Measurements from ENCODE around the gene CCDC32. TPM values are rescaled to one million over a fixed set of nuclear protein-coding genes. Genes with fewer than 3 reads are reported as not detected.

The CCDC32 gene
- polyA plus RNA-seq, 1 donor = 36.0 TPM

DNA sequence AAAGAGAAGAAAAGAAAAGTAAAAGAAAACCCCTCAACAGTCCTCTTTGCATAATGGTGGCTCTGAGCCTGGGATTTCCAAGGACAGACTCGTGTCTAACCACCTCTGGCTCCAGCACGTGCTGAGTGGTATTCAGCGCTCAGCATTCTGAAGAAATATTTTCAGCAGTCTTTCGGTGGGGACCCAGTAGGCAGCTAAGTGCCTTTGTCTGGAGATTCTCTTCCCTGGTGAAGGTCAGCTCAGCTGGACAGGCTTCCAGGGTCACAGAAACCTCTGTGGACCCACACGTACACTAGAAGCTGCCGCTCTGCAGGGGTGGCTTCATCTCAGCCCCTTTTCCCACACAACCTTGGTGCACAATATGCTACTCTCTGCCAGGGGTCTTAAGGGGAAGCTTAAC, 36.0 kb downstream of the CCDC32 start:
- no peaks in the 10 kb centered on the region for H3K27me3 ChIP-seq (ENCODE audit: control insufficient read depth, insufficient read depth, low read length)
- no peak overlapping the region for H3K4me3 ChIP-seq (ENCODE audit: low read length)
- DNase-seq = no peak
- no CpG with 5 or more reads among the region's 6 CpGs for WGBS (ENCODE audit: insufficient coverage, low lambda C conversion rate)
- no peaks in the 10 kb centered on the region for H3K4me1 ChIP-seq (ENCODE audit: control insufficient read depth, insufficient read depth, low read length)
- H3K27ac ChIP-seq (ENCODE audit: low read length) = no peak overlapping the region
- peaks cover 3% of the 10 kb centered on the region for H3K36me3 ChIP-seq (ENCODE audit: control insufficient read depth, insufficient read depth, low read length)
- H3K9me3 ChIP-seq (ENCODE audit: control insufficient read depth, low read depth, low read length) = no peaks in the 10 kb centered on the region

DNA sequence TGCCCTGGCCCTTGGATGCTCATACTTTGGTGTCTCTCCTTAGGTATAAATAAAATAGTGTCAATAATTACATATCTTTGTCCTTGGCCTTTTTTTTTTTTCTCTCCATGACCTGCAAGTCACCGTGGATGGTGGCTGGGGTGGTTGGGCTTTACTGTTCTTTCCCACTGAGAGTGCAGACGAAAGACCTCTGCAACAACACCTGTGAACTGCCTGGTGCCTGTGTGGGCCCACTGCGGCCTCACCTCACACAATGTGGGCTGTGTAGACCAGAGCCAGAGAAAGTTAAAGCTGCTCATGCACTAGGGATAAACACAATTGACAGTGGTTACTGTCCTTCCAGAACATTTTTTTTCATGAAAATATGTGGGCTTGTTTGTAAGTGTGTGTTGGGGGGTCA, 39.0 kb downstream of the CCDC32 start:
- H3K27me3 ChIP-seq (ENCODE audit: control insufficient read depth, insufficient read depth, low read length) = no peaks in the 10 kb centered on the region
- H3K4me1 ChIP-seq (ENCODE audit: control insufficient read depth, insufficient read depth, low read length) = no peaks in the 10 kb centered on the region
- H3K27ac ChIP-seq (ENCODE audit: low read length) = no peak overlapping the region
- no peaks in the 10 kb centered on the region for H3K9me3 ChIP-seq (ENCODE audit: control insufficient read depth, low read depth, low read length)
- no CpG with 5 or more reads among the region's 3 CpGs for WGBS (ENCODE audit: insufficient coverage, low lambda C conversion rate)
- no peak overlapping the region for H3K4me3 ChIP-seq (ENCODE audit: low read length)
- DNase-seq = no peak
- H3K36me3 ChIP-seq (ENCODE audit: control insufficient read depth, insufficient read depth, low read length) = peaks cover 3% of the 10 kb centered on the region

DNA sequence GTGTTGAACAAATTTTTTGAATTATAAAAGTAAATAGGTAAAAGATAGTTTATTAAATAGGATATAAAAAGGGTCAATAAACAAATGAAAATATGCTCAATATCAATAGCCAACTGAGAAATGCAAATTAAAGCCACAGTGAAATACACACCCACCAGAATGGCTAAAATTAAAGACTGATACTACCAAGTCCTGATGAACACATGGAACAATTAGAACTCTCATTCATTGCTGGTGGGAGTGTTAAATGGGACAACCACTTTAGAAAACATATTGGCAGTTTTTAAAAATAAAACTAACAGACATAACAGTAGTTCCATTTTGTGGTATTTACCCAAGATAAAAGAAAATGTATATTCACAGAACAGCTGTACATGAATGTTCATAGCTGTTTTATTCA, 41.2 kb downstream of the CCDC32 start:
- H3K4me1 ChIP-seq (ENCODE audit: control insufficient read depth, insufficient read depth, low read length) = no peaks in the 10 kb centered on the region
- DNase-seq = no peak
- peaks cover 3% of the 10 kb centered on the region for H3K36me3 ChIP-seq (ENCODE audit: control insufficient read depth, insufficient read depth, low read length)
- H3K27ac ChIP-seq (ENCODE audit: low read length) = no peak overlapping the region
- no peak overlapping the region for H3K4me3 ChIP-seq (ENCODE audit: low read length)
- no peaks in the 10 kb centered on the region for H3K27me3 ChIP-seq (ENCODE audit: control insufficient read depth, insufficient read depth, low read length)
- H3K9me3 ChIP-seq (ENCODE audit: control insufficient read depth, low read depth, low read length) = no peaks in the 10 kb centered on the region

DNA sequence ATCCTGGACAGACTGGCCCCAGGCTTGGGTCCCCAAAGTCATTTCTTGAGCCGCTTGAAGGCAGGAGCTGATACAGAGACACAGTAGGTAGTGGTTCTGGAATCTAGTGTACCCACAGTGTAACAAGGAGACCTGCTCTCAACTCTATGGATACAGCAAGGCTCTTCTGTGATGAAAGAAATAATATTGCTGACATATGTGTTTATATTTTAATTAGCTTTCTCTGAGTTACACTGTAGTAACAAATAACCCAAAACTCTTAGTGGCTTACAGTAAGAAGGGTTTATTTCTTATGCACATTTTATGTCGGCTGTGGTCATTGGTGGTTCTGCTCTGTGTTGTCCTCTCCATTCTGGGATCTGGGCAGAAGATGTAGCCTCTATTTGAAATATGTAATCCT, 48.5 kb downstream of the CCDC32 start:
- DNase-seq = no peak
- WGBS (ENCODE audit: insufficient coverage, low lambda C conversion rate) = no CpG with 5 or more reads among the region's 2 CpGs
- H3K4me1 ChIP-seq (ENCODE audit: control insufficient read depth, insufficient read depth, low read length) = peaks cover 5% of the 10 kb centered on the region
- no peak overlapping the region for H3K4me3 ChIP-seq (ENCODE audit: low read length)
- peaks cover 7% of the 10 kb centered on the region for H3K27me3 ChIP-seq (ENCODE audit: control insufficient read depth, insufficient read depth, low read length)
- H3K9me3 ChIP-seq (ENCODE audit: control insufficient read depth, low read depth, low read length) = no peaks in the 10 kb centered on the region
- H3K36me3 ChIP-seq (ENCODE audit: control insufficient read depth, insufficient read depth, low read length) = no peaks in the 10 kb centered on the region
- no peak overlapping the region for H3K27ac ChIP-seq (ENCODE audit: low read length)

DNA sequence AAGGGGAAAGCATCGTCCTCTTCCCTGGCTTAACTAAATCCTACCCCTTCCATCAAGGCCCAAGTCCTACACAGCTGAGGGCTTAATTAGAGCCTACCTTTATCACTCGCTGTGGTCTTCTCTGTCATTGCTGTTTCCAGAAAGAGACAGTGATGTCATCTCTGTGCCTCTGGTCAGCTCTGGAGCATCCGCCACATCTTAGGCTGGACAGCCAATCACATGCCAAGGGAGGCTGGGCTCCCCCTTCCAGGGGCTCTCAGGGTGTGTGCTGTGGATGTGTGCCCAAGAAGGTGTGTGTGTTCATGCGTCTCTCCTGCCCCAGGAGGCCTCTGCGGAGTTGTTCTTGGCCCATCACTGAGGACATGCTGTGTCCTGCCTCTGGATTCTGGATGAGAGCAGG, 51.2 kb downstream of the CCDC32 start:
- no peak overlapping the region for H3K4me3 ChIP-seq (ENCODE audit: low read length)
- DNase-seq = no peak
- no peaks in the 10 kb centered on the region for H3K9me3 ChIP-seq (ENCODE audit: control insufficient read depth, low read depth, low read length)
- WGBS (ENCODE audit: insufficient coverage, low lambda C conversion rate) = no CpG with 5 or more reads among the region's 5 CpGs
- no peak overlapping the region for H3K27ac ChIP-seq (ENCODE audit: low read length)
- peaks cover 5% of the 10 kb centered on the region for H3K4me1 ChIP-seq (ENCODE audit: control insufficient read depth, insufficient read depth, low read length)
- no peaks in the 10 kb centered on the region for H3K36me3 ChIP-seq (ENCODE audit: control insufficient read depth, insufficient read depth, low read length)
- peaks cover 19% of the 10 kb centered on the region for H3K27me3 ChIP-seq (ENCODE audit: control insufficient read depth, insufficient read depth, low read length)

DNA sequence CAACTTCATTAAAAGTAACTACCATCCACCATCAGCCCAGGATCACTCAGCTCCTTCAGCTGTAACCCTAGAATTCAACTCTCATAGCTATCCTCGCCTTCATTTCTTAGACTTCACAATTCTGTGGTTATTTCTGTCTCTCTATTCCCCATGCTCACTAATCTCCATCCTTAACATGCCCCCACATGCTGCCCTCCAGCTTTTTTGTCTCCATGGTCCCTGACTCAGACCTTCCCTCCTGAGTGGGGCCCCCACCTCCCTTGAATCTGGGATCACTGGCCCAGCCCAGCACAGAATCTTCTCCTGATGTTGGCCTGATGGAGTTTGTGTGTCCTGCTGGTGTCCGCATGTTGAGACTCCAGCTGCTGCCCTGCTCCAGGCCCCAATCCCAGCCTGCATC, 52.4 kb downstream of the CCDC32 start:
- Histone ChIP-seq H3K27me3 (ENCODE audit: control insufficient read depth, insufficient read depth, low read length) (peaks cover 19% of the 10 kb centered on the region), H3K27ac (ENCODE audit: low read length) (no peak overlapping the region), H3K4me1 (ENCODE audit: control insufficient read depth, insufficient read depth, low read length) (peaks cover 6% of the 10 kb centered on the region), H3K9me3 (ENCODE audit: control insufficient read depth, low read depth, low read length) (no peaks in the 10 kb centered on the region), H3K36me3 (ENCODE audit: control insufficient read depth, insufficient read depth, low read length) (no peaks in the 10 kb centered on the region), H3K4me3 (ENCODE audit: low read length) (no peak overlapping the region)
- DNase-seq = no peak
- WGBS (ENCODE audit: insufficient coverage, low lambda C conversion rate) = no CpG with 5 or more reads among the region's 2 CpGs

DNA sequence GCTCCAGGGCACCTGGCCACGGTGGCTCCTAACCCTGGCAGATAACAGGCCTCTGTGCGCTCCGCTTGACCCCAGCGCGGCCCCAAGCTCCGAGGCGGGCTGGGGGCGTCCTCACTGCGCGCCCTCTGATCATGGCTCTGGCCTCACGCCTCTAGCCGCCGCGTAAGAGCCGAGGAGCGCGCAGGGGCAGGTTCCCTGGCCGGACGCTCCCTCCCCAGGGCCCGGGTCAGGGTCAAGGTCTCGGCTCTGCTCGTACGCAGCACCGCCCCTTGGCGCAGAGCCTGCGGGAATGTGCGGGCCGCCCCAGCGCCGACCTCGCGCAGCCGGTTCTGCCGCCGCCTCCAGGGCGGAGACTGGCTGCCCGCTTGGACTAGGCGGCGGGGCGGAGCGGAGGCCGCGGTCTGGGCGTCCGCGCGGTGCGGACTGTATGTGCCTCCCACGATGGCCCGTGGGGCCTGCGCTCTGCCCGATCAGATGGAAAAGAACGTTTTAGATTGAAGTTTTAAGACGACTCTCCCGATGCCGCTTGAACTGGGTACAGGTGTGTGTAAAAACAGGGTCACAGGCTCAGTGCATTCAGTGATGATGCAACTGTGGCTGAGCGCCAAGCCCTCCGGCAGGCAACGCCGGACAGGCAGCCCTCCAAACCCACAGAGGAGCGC, 53.2 kb downstream of the CCDC32 start:
- Histone ChIP-seq H3K9me3 (ENCODE audit: control insufficient read depth, low read depth, low read length) (no peaks in the 10 kb centered on the region), H3K4me1 (ENCODE audit: control insufficient read depth, insufficient read depth, low read length) (peaks cover 9% of the 10 kb centered on the region), H3K27ac (ENCODE audit: low read length) (no peak overlapping the region), H3K27me3 (ENCODE audit: control insufficient read depth, insufficient read depth, low read length) (peaks cover 19% of the 10 kb centered on the region), H3K36me3 (ENCODE audit: control insufficient read depth, insufficient read depth, low read length) (no peaks in the 10 kb centered on the region), H3K4me3 (ENCODE audit: low read length) (peak overlapping the region; percentile 53)
- no CpG with 5 or more reads among the region's 61 CpGs for WGBS (ENCODE audit: insufficient coverage, low lambda C conversion rate)
- DNase-seq = peak; percentile 51 to 67

DNA sequence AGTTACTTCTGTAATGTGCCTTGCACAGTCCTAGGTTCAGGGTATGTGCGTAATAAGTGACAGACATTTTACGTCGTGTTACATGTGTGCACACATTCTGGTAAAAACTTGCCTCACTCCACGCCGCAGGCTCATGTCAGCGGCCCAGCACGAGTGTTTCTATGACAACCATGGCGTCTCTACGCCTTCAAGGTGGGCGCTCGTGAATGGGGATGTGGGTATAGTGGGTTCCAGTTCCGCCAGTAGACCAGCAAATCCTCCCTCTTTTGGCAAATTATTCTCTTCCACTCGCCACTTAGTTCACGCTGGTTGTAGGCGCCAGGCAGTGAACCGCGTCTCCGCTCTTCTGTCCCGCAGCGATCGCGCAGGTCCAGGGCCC, 53.8 kb downstream of the CCDC32 start:
- H3K27me3 ChIP-seq (ENCODE audit: control insufficient read depth, insufficient read depth, low read length) = peaks cover 19% of the 10 kb centered on the region
- H3K36me3 ChIP-seq (ENCODE audit: control insufficient read depth, insufficient read depth, low read length) = no peaks in the 10 kb centered on the region
- DNase-seq = peak in 1 of 2 donors; percentile 5
- H3K4me1 ChIP-seq (ENCODE audit: control insufficient read depth, insufficient read depth, low read length) = peaks cover 9% of the 10 kb centered on the region
- H3K27ac ChIP-seq (ENCODE audit: low read length) = no peak overlapping the region
- WGBS (ENCODE audit: insufficient coverage, low lambda C conversion rate) = no CpG with 5 or more reads among the region's 22 CpGs
- H3K4me3 ChIP-seq (ENCODE audit: low read length) = peak overlapping the region; percentile 53
- no peaks in the 10 kb centered on the region for H3K9me3 ChIP-seq (ENCODE audit: control insufficient read depth, low read depth, low read length)

DNA sequence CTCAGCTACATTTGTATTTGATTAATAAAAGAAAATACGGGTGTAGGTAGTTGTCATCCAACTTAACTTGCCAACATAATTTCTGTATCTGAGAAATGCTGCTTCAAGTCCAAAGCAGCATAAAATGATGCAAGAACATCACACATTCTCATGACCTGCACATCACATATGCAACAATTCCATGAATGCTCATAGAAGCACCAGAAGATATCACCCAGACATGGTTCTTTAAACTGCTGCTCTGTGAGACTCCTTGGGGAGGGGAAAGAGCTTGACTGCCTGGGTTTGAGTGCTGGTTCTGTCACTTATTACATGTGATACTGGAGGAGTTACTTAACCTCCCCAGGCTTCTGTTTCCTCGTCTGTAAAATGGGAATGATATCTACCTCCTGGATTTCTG, 54.6 kb downstream of the CCDC32 start:
- Histone ChIP-seq H3K4me1 (ENCODE audit: control insufficient read depth, insufficient read depth, low read length) (peaks cover 9% of the 10 kb centered on the region), H3K9me3 (ENCODE audit: control insufficient read depth, low read depth, low read length) (no peaks in the 10 kb centered on the region), H3K27ac (ENCODE audit: low read length) (no peak overlapping the region), H3K36me3 (ENCODE audit: control insufficient read depth, insufficient read depth, low read length) (no peaks in the 10 kb centered on the region), H3K4me3 (ENCODE audit: low read length) (no peak overlapping the region), H3K27me3 (ENCODE audit: control insufficient read depth, insufficient read depth, low read length) (peaks cover 19% of the 10 kb centered on the region)
- WGBS (ENCODE audit: insufficient coverage, low lambda C conversion rate) = no CpG with 5 or more reads among the region's 2 CpGs
- no peak for DNase-seq

DNA sequence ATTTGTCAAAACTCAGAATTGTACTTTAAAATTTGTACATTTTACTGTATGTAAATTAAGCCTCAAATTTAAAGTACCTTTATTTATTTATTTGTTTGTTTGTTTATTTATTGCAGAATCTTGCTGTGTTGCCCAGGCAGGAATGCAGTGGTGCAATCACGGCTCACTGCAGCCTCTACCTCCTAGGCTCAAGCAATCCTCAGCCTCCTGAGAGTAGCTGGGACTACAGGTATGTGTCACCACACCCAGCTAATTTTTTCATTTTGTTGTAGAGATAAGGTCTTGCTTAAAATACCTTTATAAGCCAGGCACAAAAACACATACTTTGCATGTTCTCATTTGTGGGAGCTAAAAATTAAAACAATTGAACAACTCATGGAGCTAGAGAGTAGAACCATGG, 56.6 kb downstream of the CCDC32 start:
- WGBS (ENCODE audit: insufficient coverage, low lambda C conversion rate) = no CpG with 5 or more reads among the region's 1 CpG
- Histone ChIP-seq H3K27ac (ENCODE audit: low read length) (no peak overlapping the region), H3K4me1 (ENCODE audit: control insufficient read depth, insufficient read depth, low read length) (peaks cover 9% of the 10 kb centered on the region), H3K4me3 (ENCODE audit: low read length) (no peak overlapping the region), H3K9me3 (ENCODE audit: control insufficient read depth, low read depth, low read length) (no peaks in the 10 kb centered on the region), H3K36me3 (ENCODE audit: control insufficient read depth, insufficient read depth, low read length) (no peaks in the 10 kb centered on the region), H3K27me3 (ENCODE audit: control insufficient read depth, insufficient read depth, low read length) (peaks cover 19% of the 10 kb centered on the region)
- DNase-seq = no peak

DNA sequence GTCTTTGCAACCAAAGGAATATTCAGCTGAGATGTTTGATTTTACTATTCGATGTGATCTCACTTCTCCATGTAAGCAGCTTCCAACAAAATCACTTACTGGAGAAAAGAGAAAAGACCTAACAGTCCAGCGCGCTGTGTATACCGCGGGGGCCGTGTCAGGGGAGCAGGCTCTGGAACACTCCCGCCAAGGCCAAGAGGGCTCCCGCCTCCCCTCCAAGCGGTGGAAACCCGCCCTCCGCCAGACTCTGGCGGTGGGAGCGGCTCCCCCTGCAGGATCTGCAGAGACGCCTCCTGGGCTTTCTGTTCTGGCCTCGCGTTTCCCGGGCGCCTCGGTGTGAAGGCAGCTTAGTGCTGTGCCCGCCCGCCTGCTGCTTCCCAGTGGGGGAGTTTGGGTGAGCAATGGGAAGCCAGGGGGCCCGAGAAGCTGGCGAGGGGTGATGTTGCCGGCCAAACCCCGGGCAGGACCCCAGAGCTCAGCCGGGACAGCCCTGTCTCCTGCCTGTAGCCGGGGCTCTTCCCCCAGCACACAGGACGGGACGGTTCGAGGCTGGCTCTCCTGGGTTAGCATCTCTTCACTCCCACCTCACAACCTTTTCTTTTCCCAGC, 57.8 kb downstream of the CCDC32 start:
- Histone ChIP-seq H3K36me3 (ENCODE audit: control insufficient read depth, insufficient read depth, low read length) (no peaks in the 10 kb centered on the region), H3K4me3 (ENCODE audit: low read length) (peak overlapping the region; percentile 11), H3K9me3 (ENCODE audit: control insufficient read depth, low read depth, low read length) (no peaks in the 10 kb centered on the region), H3K27ac (ENCODE audit: low read length) (no peak overlapping the region), H3K4me1 (ENCODE audit: control insufficient read depth, insufficient read depth, low read length) (peaks cover 7% of the 10 kb centered on the region), H3K27me3 (ENCODE audit: control insufficient read depth, insufficient read depth, low read length) (peaks cover 17% of the 10 kb centered on the region)
- whole genome bisulfite sequencing (ENCODE audit: insufficient coverage, low lambda C conversion rate) = no CpG with 5 or more reads among the region's 30 CpGs
- peak; percentile 71 to 77 for DNase-seq
